Measurements from ENCODE around the gene NALCN.
A peak's percentile ranks its signal among the peaks of the same experiment; 100 is the strongest.

NALCN gene

GRCh38 chr13:101416181-101417042 is at the start of gene NALCN:
TSS of gene NALCN (minus strand) at chr13:101416508. CDS start at chr13:101399126, 17,382 bp downstream.
- ChIA-PET POLR2A (no interaction called here), CTCF (no interaction called here)
- peak; percentile 16 for DNase-seq (ENCODE audit: extremely low spot score)
- TF ChIP-seq SUZ12 (IDR thresholded peaks at IDR 0.05) (no peak), FOXK2 (IDR thresholded peaks at IDR 0.05) (no peak), PKNOX1 (IDR thresholded peaks at IDR 0.05) (no peak), FOXA1 (IDR thresholded peaks at IDR 0.05) (no peak), TARDBP (IDR thresholded peaks at IDR 0.05) (no peak), BHLHE40 (IDR thresholded peaks at IDR 0.05; ENCODE audit: borderline replicate concordance) (no peak), CTBP1 (IDR thresholded peaks at IDR 0.05; ENCODE audit: borderline replicate concordance) (no peak), SP1 (IDR thresholded peaks at IDR 0.05) (no peak), FOXM1 (IDR thresholded peaks at IDR 0.05; ENCODE audit: borderline replicate concordance) (no peak), NFRKB (IDR thresholded peaks at IDR 0.05) (no peak), ELF4 (IDR thresholded peaks at IDR 0.05) (no peak), ARNT (IDR thresholded peaks at IDR 0.05) (no peak), L3MBTL2 (conservative IDR thresholded peaks at IDR 0.05) (no peak), HDGF (IDR thresholded peaks at IDR 0.05; ENCODE audit: borderline replicate concordance) (no peak), LEF1 (IDR thresholded peaks at IDR 0.05; ENCODE audit: borderline replicate concordance) (no peak), ZNF384 (IDR thresholded peaks at IDR 0.05) (no peak)

GRCh38 chr13:101465877-101466276 is 49.6 kb upstream of the NALCN start:
- CTCF ChIA-PET: no interaction called here
- POLR2A ChIA-PET: no interaction called here
- TF ChIP-seq L3MBTL2 (conservative IDR thresholded peaks at IDR 0.05) (no peak), ZNF384 (IDR thresholded peaks at IDR 0.05) (no peak), PKNOX1 (IDR thresholded peaks at IDR 0.05) (no peak), FOXM1 (IDR thresholded peaks at IDR 0.05; ENCODE audit: borderline replicate concordance) (no peak), HDGF (IDR thresholded peaks at IDR 0.05; ENCODE audit: borderline replicate concordance) (no peak), ARNT (IDR thresholded peaks at IDR 0.05) (no peak), CTBP1 (IDR thresholded peaks at IDR 0.05; ENCODE audit: borderline replicate concordance) (no peak), SP1 (IDR thresholded peaks at IDR 0.05) (no peak), LEF1 (IDR thresholded peaks at IDR 0.05; ENCODE audit: borderline replicate concordance) (no peak), TARDBP (IDR thresholded peaks at IDR 0.05) (no peak), FOXK2 (IDR thresholded peaks at IDR 0.05) (no peak), BHLHE40 (IDR thresholded peaks at IDR 0.05; ENCODE audit: borderline replicate concordance) (no peak), FOXA1 (IDR thresholded peaks at IDR 0.05) (no peak), NFRKB (IDR thresholded peaks at IDR 0.05) (no peak), SUZ12 (IDR thresholded peaks at IDR 0.05) (no peak), ELF4 (IDR thresholded peaks at IDR 0.05) (no peak)
- no peak for DNase-seq (ENCODE audit: extremely low spot score)

GRCh38 chr13:101457176-101457575 is 40.9 kb upstream of the NALCN start:
- ChIA-PET CTCF (no interaction called here), POLR2A (no interaction called here)
- no peak for DNase-seq (ENCODE audit: extremely low spot score)
- TF ChIP-seq BHLHE40 (IDR thresholded peaks at IDR 0.05; ENCODE audit: borderline replicate concordance) (no peak), SUZ12 (IDR thresholded peaks at IDR 0.05) (no peak), FOXA1 (IDR thresholded peaks at IDR 0.05) (no peak), FOXM1 (IDR thresholded peaks at IDR 0.05; ENCODE audit: borderline replicate concordance) (no peak)

GRCh38 chr13:101455863-101456262 is 39.6 kb upstream of the NALCN start:
- ChIA-PET CTCF (no interaction called here), POLR2A (no interaction called here)
- TF ChIP-seq ZNF384 (IDR thresholded peaks at IDR 0.05): no peak
- no peak for TF ChIP-seq TARDBP (IDR thresholded peaks at IDR 0.05)
- TF ChIP-seq ARNT (IDR thresholded peaks at IDR 0.05): no peak
- no peak for TF ChIP-seq FOXA1 (IDR thresholded peaks at IDR 0.05)
- TF ChIP-seq CTBP1 (IDR thresholded peaks at IDR 0.05; ENCODE audit: borderline replicate concordance): no peak
- no peak for TF ChIP-seq SP1 (IDR thresholded peaks at IDR 0.05)
- TF ChIP-seq FOXM1 (IDR thresholded peaks at IDR 0.05; ENCODE audit: borderline replicate concordance): no peak
- no peak for DNase-seq (ENCODE audit: extremely low spot score)

GRCh38 chr13:101454767-101455166 is 38.5 kb upstream of the NALCN start:
- DNase-seq (ENCODE audit: extremely low spot score): no peak
- CTCF ChIA-PET: no interaction called here
- POLR2A ChIA-PET: no interaction called here
- TF ChIP-seq FOXM1 (IDR thresholded peaks at IDR 0.05; ENCODE audit: borderline replicate concordance): no peak
- TF ChIP-seq ARNT (IDR thresholded peaks at IDR 0.05): no peak

- CTCF ChIA-PET: no interaction called here
- no peak for DNase-seq (ENCODE audit: extremely low spot score)
- POLR2A ChIA-PET: no interaction called here
- TF ChIP-seq SUZ12 (IDR thresholded peaks at IDR 0.05): no peak
- no peak for TF ChIP-seq ELF4 (IDR thresholded peaks at IDR 0.05)
- TF ChIP-seq L3MBTL2 (conservative IDR thresholded peaks at IDR 0.05): no peak
- TF ChIP-seq NFRKB (IDR thresholded peaks at IDR 0.05): no peak
- no peak for TF ChIP-seq SP1 (IDR thresholded peaks at IDR 0.05)
- TF ChIP-seq HDGF (IDR thresholded peaks at IDR 0.05; ENCODE audit: borderline replicate concordance): no peak
Observed at GRCh38 chr13:101453784-101454201, 37.5 kb upstream of the NALCN start.

All from HEK293T (cell line).